Lung (tissue), 12 donors: ENCODE data around the gene TTC34. TPM values are rescaled to one million over a fixed set of nuclear protein-coding genes. Genes with fewer than 3 reads are reported as not detected.

ENCODE experiments used
- ATAC-seq: fragments of 200-7000 bp; cut with Tn5 transposase; one replicate; pipeline ENCODE4 v1.9.1; 2020; ENCODE audit warnings: moderate number of reproducible peaks; ENCODE audit not compliant: insufficient read depth, low FRiP score
- DNase-seq, 3 donors: peaks; one replicate each; pipeline ENCODE4 v3.0.0-alpha.2; 2013 to 2017
- H3K27ac ChIP-seq, 2 donors: one replicate each; pipeline ENCODE4 v1.5.1; 2013; ENCODE audit warnings: mild to moderate bottlenecking in 2 of 2, moderate library complexity in 2 of 2, control low read depth in 1 of 2, inconsistent platforms in 1 of 2, low read depth in 1 of 2, low read length in 1 of 2
- H3K27me3 ChIP-seq, 3 donors: one replicate each; pipeline ENCODE4 v1.5.1; 2013; ENCODE audit warnings: low read length in 2 of 3; ENCODE audit not compliant: control insufficient read depth in 3 of 3, insufficient read depth in 3 of 3
- H3K36me3 ChIP-seq, 4 donors: one replicate each; pipeline ENCODE4 v1.5.1; 2013; ENCODE audit warnings: low read length in 4 of 4, mild to moderate bottlenecking in 1 of 4, moderate library complexity in 1 of 4; ENCODE audit not compliant: control insufficient read depth in 4 of 4, insufficient read depth in 4 of 4
- H3K4me1 ChIP-seq, 5 donors: one replicate each; pipeline ENCODE4 v1.5.1; 2013; ENCODE audit warnings: low read length in 5 of 5, mild to moderate bottlenecking in 2 of 5, moderate library complexity in 1 of 5; ENCODE audit not compliant: control insufficient read depth in 5 of 5, insufficient read depth in 5 of 5
- H3K4me3 ChIP-seq: one replicate; pipeline ENCODE4 v1.5.1; 2013; ENCODE audit warnings: mild to moderate bottlenecking, control low read depth, moderate library complexity
- H3K9ac ChIP-seq, 2 donors: one replicate each; pipeline ENCODE4 v1.5.1; 2013; ENCODE audit warnings: low read length in 2 of 2, control low read depth in 1 of 2; ENCODE audit not compliant: insufficient read depth in 1 of 2
- H3K9me3 ChIP-seq, 4 donors: one replicate each; pipeline ENCODE4 v1.5.1; 2013; ENCODE audit warnings: low read length in 3 of 4, mild to moderate bottlenecking in 1 of 4, moderate library complexity in 1 of 4; ENCODE audit not compliant: control insufficient read depth in 4 of 4, insufficient read depth in 3 of 4
- whole genome bisulfite sequencing, 2 donors: extraction: QIAGEN DNeasy Blood & Tissue Kit; methylation state at CpG; one replicate each; pipeline ENCODE4 v1.1.7; 2013; 5-methylcytosine and 5-hydroxymethylcytosine counted together
- polyA plus RNA-seq, 2 donors: library from polyadenylated mRNA; stranded (reverse); fragments of 200-250 nt; gene quantifications; one replicate each; pipeline ENCODE4 v1.2.1, GENCODE V29; 2013
- total RNA-seq, 2 donors: library from RNA; depleted of rRNA in 1 of 2; stranded (reverse); fragments of >200 nt in 1 of 2; gene quantifications; one replicate each; pipeline ENCODE4 v1.2.1, GENCODE V29; 2014 to 2021
- TF ChIP-seq, protein P1 (sequence below): IDR thresholded peaks from 2 replicates; pipeline ENCODE4 v1.5.1; 2012; ENCODE audit warnings: mild to moderate bottlenecking; ENCODE audit errors: control extremely low read depth, extremely low read depth
- donor health status: control.
- donor health status: control.
- donor health status: Bipolar disorder and iron deficiency.
- donor health status: healthy.
- donor health status: DM: yes; HTN: yes; CAD: no.

TTC34 gene
- total and polyA plus RNA-seq, 4 donors = 0.30 to 3.3 (median 0.75) TPM

DNA sequence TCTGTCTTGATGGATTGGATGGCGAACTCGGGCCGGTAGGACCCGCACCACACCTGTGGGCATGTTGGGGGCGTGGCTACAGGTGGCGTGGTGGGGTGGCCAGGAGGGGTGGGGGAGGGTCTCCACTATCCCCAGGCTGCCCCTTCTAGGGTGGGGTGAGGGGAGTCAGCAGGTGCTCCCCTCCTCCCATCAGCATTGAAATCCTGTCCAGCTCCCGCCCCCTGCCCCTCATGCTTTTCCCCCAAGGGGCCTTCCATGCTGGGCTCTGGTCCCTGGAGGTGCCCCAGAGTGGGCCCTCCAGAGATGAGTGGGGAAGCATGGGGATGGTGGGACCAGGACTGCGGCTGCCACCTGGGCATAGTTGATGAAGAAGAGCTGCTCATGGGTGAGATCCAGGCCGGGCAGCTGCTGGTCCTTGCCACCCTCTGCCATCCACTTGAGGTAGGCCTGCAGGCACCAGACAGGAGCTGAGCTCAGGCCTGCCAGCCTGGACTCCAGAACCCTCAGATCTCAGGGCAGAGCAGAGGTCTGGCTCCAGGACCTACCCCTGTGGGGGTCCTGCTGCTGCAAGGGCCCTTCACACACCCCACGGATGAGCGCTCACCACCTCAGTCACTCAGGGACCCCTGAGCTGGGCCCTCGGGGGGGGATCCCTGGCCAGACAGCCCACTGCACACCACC, 209.8 kb downstream of the TTC34 start:
- H3K36me3 ChIP-seq = peaks cover 0 to 21% (median 4%) of the 10 kb centered on the region in 4 donors
- ATAC-seq = no peak
- H3K9ac ChIP-seq = no peak overlapping the region
- H3K27me3 ChIP-seq = no peaks in the 10 kb centered on the region
- WGBS, 2 donors = 92 to 98% methylated on average over 11 to 12 of the region's 12 CpGs
- peaks cover 0 to 17% (median 11%) of the 10 kb centered on the region in 5 donors for H3K4me1 ChIP-seq
- H3K9me3 ChIP-seq = no peaks in the 10 kb centered on the region
- TF ChIP-seq, protein P1, sequence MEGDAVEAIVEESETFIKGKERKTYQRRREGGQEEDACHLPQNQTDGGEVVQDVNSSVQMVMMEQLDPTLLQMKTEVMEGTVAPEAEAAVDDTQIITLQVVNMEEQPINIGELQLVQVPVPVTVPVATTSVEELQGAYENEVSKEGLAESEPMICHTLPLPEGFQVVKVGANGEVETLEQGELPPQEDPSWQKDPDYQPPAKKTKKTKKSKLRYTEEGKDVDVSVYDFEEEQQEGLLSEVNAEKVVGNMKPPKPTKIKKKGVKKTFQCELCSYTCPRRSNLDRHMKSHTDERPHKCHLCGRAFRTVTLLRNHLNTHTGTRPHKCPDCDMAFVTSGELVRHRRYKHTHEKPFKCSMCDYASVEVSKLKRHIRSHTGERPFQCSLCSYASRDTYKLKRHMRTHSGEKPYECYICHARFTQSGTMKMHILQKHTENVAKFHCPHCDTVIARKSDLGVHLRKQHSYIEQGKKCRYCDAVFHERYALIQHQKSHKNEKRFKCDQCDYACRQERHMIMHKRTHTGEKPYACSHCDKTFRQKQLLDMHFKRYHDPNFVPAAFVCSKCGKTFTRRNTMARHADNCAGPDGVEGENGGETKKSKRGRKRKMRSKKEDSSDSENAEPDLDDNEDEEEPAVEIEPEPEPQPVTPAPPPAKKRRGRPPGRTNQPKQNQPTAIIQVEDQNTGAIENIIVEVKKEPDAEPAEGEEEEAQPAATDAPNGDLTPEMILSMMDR = no peak
- H3K4me3 ChIP-seq = no peak overlapping the region
- DNase-seq = no peak
- no peak overlapping the region for H3K27ac ChIP-seq

GRCh38 chr1:2591233-2591580, 210.3 kb downstream of the TTC34 start:
- Histone ChIP-seq H3K27me3 (no peaks in the 10 kb centered on the region), H3K27ac (no peak overlapping the region), H3K4me1 (peaks cover 0 to 17% (median 11%) of the 10 kb centered on the region in 5 donors), H3K4me3 (no peak overlapping the region), H3K36me3 (peaks cover 0 to 21% (median 4%) of the 10 kb centered on the region in 4 donors), H3K9ac (no peak overlapping the region), H3K9me3 (no peaks in the 10 kb centered on the region)
- 94% methylated on average over 5 of the region's 5 CpGs for WGBS, 2 donors
- ATAC-seq (no peak), DNase-seq (no peak)
- TF ChIP-seq, protein P1 = no peak

GRCh38 chr1:2590233-2591141, 211.0 kb downstream of the TTC34 start:
- TF ChIP-seq, protein P1 = no peak
- peaks cover 0 to 21% (median 4%) of the 10 kb centered on the region in 4 donors for H3K36me3 ChIP-seq
- ATAC-seq (no peak), DNase-seq (no peak)
- peaks cover 0 to 20% (median 12%) of the 10 kb centered on the region in 5 donors for H3K4me1 ChIP-seq
- WGBS, 2 donors = 95 to 97% methylated on average over 31 of the region's 31 CpGs
- H3K27me3 ChIP-seq = no peaks in the 10 kb centered on the region
- no peak overlapping the region for H3K4me3 ChIP-seq
- no peaks in the 10 kb centered on the region for H3K9me3 ChIP-seq
- H3K9ac ChIP-seq = no peak overlapping the region
- H3K27ac ChIP-seq = no peak overlapping the region
